ENCODE measurements around the gene DDX51. TPM values are rescaled to one million over a fixed set of nuclear protein-coding genes. Genes with fewer than 3 reads are reported as not detected.

Gene DDX51
- total and polyA plus RNA-seq, 2 of the 4 experiments (the other 2 are of a cell fraction): 3.8 to 14.5 TPM

GRCh38 chr12:132160601-132161035, 16.5 kb upstream of the DDX51 start:
- Histone ChIP-seq H3K14ac (replicated peaks; ENCODE audit: low read depth, low read length) (no peak overlapping the region), H4K20me1 (ENCODE audit: insufficient read depth, low read length) (peaks cover 16% of the 10 kb centered on the region; the same call in 1 of the 2 replicates), H3K9me3 (ENCODE audit: control insufficient read depth, insufficient read depth, low read length) (no peaks in the 10 kb centered on the region), H2BK120ac (ENCODE audit: low read depth, low read length) (no peak overlapping the region), H2BK5ac (ENCODE audit: low read depth, low read length, poor library complexity, severe bottlenecking) (no peak overlapping the region), H4K5ac (ENCODE audit: low read depth, low read length) (no peak overlapping the region), H3K56ac (ENCODE audit: extremely low read depth, insufficient read depth, low read length) (no peak overlapping the region), H3K23ac (ENCODE audit: low read depth, low read length) (no peak overlapping the region), H2AK5ac (ENCODE audit: low read depth, low read length) (no peak overlapping the region), H3K9ac (ENCODE audit: low read depth, low read length) (no peak overlapping the region), H2BK15ac (ENCODE audit: low read depth, low read length) (no peak overlapping the region), H2BK20ac (ENCODE audit: low read depth, low read length) (no peak overlapping the region), H3K27me3 (ENCODE audit: control insufficient read depth, insufficient read depth, low read length) (peaks cover 6% of the 10 kb centered on the region; the same call in 1 of the 2 replicates), H3K4ac (ENCODE audit: low read depth, low read length) (no peak overlapping the region), H3K9me1 (ENCODE audit: insufficient read depth, low read length) (peaks cover 21% of the 10 kb centered on the region; the same call in 1 of the 2 replicates), H3K4me2 (ENCODE audit: low read depth, low read length) (no peak overlapping the region), H2AFZ (replicated peaks; ENCODE audit: low read length, poor library complexity) (no peak overlapping the region), H3K18ac (ENCODE audit: low read depth, low read length) (no peak overlapping the region), H4K8ac (ENCODE audit: low read depth in 2 of 2, low read length in 2 of 2) (no peak overlapping the region), H3K4me3 (ENCODE audit: insufficient read depth, low read depth, low read length) (no peak overlapping the region), H3K27ac (ENCODE audit: insufficient read depth, low read length) (no peak overlapping the region), H3K36me3 (ENCODE audit: control insufficient read depth, insufficient read depth, low read length) (peaks cover 10% of the 10 kb centered on the region), H4K91ac (ENCODE audit: insufficient read depth, low read depth, low read length) (no peak overlapping the region), H3K79me1 (ENCODE audit: low read depth in 1 of 2, low read length in 2 of 2) (no peaks in the 10 kb centered on the region), H3K4me1 (ENCODE audit: control insufficient read depth, insufficient read depth, low read length) (peaks cover 7% of the 10 kb centered on the region), H2AK9ac (replicated peaks; ENCODE audit: low read depth, low read length, poor library complexity) (no peak overlapping the region)
- 77% methylated on average over 8 of the region's 15 CpGs; no CpG with 5 or more reads in 1 of the 2 experiments for WGBS, 2 experiments (ENCODE audit: extremely low coverage in 2 of 2, insufficient read length in 1 of 2)
- CTCF ChIA-PET: no interaction called here
- intact Hi-C loops (cut with micrococcal nuclease) (no loop called here), in situ Hi-C loops (cut with MboI; ENCODE audit: low sequenced_read_pairs) (no loop called here), dilution Hi-C loops (cut with HindIII; ENCODE audit: low sequenced_read_pairs, unreplicated experiment) (no loop called here)
- POLR2A ChIA-PET (ENCODE audit: unreplicated experiment): no interaction called here
- DNase-seq (no peak), ATAC-seq (ENCODE audit: low read depth) (no peak)
- BruUV-seq (replicated peaks): no TSS peak
- no peak for TF ChIP-seq POLR2A (IDR thresholded peaks at IDR 0.05; ENCODE audit: low read depth, low read length)
- TF ChIP-seq MAFK (IDR thresholded peaks at IDR 0.05; ENCODE audit: low read depth, low read length): no peak
- no peak for TF ChIP-seq FOS (IDR thresholded peaks at IDR 0.05; ENCODE audit: low read depth, low read length)
